ENCODE measurements around the gene GPM6B. TPM values are rescaled to one million over a fixed set of nuclear protein-coding genes. Genes with fewer than 3 reads are reported as not detected.

Gene GPM6B
- total RNA-seq, 2 experiments from 2014 or later, result not detected

DNA sequence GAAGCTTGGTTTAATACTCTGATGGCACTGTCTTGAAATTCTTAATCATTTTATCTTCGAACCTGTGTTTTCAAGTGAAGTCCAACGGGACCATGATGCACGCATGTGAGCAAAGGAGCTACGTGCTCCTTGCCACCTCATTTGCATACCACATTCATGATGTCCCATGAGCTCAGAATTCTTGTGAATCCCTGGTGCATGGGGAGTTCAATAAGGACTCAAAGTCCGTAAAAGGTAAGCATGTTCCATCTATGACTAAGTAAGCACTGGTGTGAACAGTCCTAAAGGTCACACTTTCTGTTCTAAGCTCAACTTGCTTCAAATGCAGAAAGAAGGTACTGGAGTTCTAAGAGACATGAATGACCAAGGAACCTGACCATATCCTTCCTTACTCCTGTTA is 13.1 kb upstream of the GPM6B start:
- Histone ChIP-seq H3K9me2 (ENCODE audit: insufficient read depth, low read length) (no peaks in the 10 kb centered on the region), H3K27ac (ENCODE audit: low read depth, low read length, poor library complexity, severe bottlenecking) (no peak overlapping the region), H3K4me1 (ENCODE audit: insufficient read depth, low read length, poor library complexity, severe bottlenecking) (no peaks in the 10 kb centered on the region), H2AFZ (ENCODE audit: low read length) (no peak overlapping the region), H3K4me2 (ENCODE audit: low read length) (no peak overlapping the region), H3K36me3 (ENCODE audit: insufficient read depth, low read length) (no peaks in the 10 kb centered on the region), H4K20me1 (ENCODE audit: insufficient read depth, low read length) (no peaks in the 10 kb centered on the region), H3K9me3 (ENCODE audit: low read length) (no peaks in the 10 kb centered on the region), H3K79me2 (ENCODE audit: insufficient read depth, low read depth, low read length) (no peaks in the 10 kb centered on the region), H3K4me3 (ENCODE audit: low read depth, low read length, poor library complexity, severe bottlenecking) (no peak overlapping the region)
- ChIA-PET POLR2A (no interaction called here), CTCF (ENCODE audit: unreplicated experiment) (no interaction called here)
- BruUV-seq (replicated peaks), result no TSS peak
- no peak for TF ChIP-seq EZH2phosphoT487 (IDR thresholded peaks at IDR 0.05; ENCODE audit: borderline replicate concordance, low read depth, low read length)
- TF ChIP-seq, protein P1, sequence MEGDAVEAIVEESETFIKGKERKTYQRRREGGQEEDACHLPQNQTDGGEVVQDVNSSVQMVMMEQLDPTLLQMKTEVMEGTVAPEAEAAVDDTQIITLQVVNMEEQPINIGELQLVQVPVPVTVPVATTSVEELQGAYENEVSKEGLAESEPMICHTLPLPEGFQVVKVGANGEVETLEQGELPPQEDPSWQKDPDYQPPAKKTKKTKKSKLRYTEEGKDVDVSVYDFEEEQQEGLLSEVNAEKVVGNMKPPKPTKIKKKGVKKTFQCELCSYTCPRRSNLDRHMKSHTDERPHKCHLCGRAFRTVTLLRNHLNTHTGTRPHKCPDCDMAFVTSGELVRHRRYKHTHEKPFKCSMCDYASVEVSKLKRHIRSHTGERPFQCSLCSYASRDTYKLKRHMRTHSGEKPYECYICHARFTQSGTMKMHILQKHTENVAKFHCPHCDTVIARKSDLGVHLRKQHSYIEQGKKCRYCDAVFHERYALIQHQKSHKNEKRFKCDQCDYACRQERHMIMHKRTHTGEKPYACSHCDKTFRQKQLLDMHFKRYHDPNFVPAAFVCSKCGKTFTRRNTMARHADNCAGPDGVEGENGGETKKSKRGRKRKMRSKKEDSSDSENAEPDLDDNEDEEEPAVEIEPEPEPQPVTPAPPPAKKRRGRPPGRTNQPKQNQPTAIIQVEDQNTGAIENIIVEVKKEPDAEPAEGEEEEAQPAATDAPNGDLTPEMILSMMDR (conservative IDR thresholded peaks at IDR 0.05; ENCODE audit: low read length), result no peak
- DNase-seq (ENCODE audit: low spot score), result no peak
- intact Hi-C loops (cut with micrococcal nuclease; ENCODE audit: unreplicated experiment), result no loop called here

DNA sequence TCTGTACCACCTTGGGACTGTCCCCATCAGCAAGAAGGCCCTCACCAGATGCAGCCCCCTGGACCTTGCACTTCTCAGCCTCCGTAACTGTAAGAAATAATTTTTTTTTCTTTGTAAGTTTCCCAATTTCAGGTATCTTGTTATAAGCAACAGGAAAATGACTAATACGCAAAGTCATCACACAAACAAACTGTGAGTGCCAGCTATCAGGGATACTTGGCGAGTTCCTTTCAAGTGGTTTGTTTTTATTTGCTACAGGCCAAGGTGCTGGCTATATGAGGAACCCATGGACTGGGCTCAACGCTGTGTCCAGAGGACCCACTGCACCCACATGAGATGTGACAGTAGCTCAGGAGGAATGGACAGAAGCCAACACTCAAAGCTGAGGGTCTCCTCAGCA is 11.5 kb upstream of the GPM6B start:
- no peaks in the 10 kb centered on the region for H3K79me2 ChIP-seq (ENCODE audit: insufficient read depth, low read depth, low read length)
- ChIA-PET POLR2A (interaction anchor here (0.6 kb wide), 1 partner anchor 613 kb away, joined by 3 read pairs; no protein-coding TSS in a partner anchor), CTCF (ENCODE audit: unreplicated experiment) (no interaction called here)
- no peaks in the 10 kb centered on the region for H3K4me1 ChIP-seq (ENCODE audit: insufficient read depth, low read length, poor library complexity, severe bottlenecking)
- H3K27ac ChIP-seq (ENCODE audit: low read depth, low read length, poor library complexity, severe bottlenecking), result no peak overlapping the region
- H3K36me3 ChIP-seq (ENCODE audit: insufficient read depth, low read length), result no peaks in the 10 kb centered on the region
- no peak overlapping the region for H3K4me2 ChIP-seq (ENCODE audit: low read length)
- no peaks in the 10 kb centered on the region for H4K20me1 ChIP-seq (ENCODE audit: insufficient read depth, low read length)
- H3K4me3 ChIP-seq (ENCODE audit: low read depth, low read length, poor library complexity, severe bottlenecking), result no peak overlapping the region
- H2AFZ ChIP-seq (ENCODE audit: low read length), result no peak overlapping the region
- no peaks in the 10 kb centered on the region for H3K9me3 ChIP-seq (ENCODE audit: low read length)
- BruUV-seq (replicated peaks), result no TSS peak
- TF ChIP-seq, protein P1 (conservative IDR thresholded peaks at IDR 0.05; ENCODE audit: low read length), result no peak
- no peaks in the 10 kb centered on the region for H3K9me2 ChIP-seq (ENCODE audit: insufficient read depth, low read length)
- DNase-seq (ENCODE audit: low spot score), result no peak
- intact Hi-C loops (cut with micrococcal nuclease; ENCODE audit: unreplicated experiment), result no loop called here

DNA sequence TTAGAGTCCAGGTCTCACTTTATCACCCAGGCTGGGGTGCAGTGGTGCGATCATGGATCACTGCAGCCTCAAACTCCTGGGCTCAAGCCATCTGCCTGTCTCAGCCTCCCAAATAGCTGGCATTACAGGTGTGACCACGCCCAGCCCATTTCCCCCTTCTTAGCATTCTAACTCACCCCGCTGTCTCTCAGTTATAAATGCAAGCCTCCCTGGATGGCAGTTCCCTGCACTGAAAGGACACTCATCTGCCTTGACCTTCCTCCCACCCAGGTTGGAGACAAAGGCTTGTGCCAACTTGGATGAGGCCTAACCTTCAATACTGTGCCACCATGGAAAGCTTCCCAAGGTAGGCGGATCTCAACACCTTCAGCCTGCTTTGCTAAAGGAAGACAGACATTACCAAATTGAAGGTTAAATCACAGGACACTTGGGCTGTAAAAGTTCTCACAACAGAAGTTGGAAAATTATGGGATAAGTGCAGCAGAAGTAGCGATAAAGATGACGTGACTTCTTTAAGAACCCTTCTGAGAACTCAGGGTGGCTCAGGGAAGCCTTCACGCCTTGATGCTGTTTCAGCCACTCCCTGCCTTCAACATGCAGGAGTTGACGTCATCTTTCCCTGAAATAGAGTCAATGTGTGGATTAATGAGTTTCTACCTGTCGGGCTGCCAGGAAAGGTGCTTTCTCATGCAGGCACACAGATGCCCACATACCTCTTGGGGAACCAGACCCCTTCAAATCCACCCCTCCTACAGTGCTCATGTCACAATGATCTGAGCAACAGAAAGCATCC is 10.6 kb upstream of the GPM6B start:
- ChIA-PET CTCF (ENCODE audit: unreplicated experiment) (no interaction called here), POLR2A (no interaction called here)
- no peaks in the 10 kb centered on the region for H3K79me2 ChIP-seq (ENCODE audit: insufficient read depth, low read depth, low read length)
- no peak overlapping the region for H2AFZ ChIP-seq (ENCODE audit: low read length)
- no peaks in the 10 kb centered on the region for H3K36me3 ChIP-seq (ENCODE audit: insufficient read depth, low read length)
- no peaks in the 10 kb centered on the region for H3K4me1 ChIP-seq (ENCODE audit: insufficient read depth, low read length, poor library complexity, severe bottlenecking)
- no peak for TF ChIP-seq EZH2phosphoT487 (IDR thresholded peaks at IDR 0.05; ENCODE audit: borderline replicate concordance, low read depth, low read length)
- TF ChIP-seq, protein P1 (conservative IDR thresholded peaks at IDR 0.05; ENCODE audit: low read length), result no peak
- H3K9me3 ChIP-seq (ENCODE audit: low read length), result no peaks in the 10 kb centered on the region
- H3K4me2 ChIP-seq (ENCODE audit: low read length), result no peak overlapping the region
- no TSS peak for BruUV-seq (replicated peaks)
- H3K9me2 ChIP-seq (ENCODE audit: insufficient read depth, low read length), result no peaks in the 10 kb centered on the region
- no peak overlapping the region for H3K27ac ChIP-seq (ENCODE audit: low read depth, low read length, poor library complexity, severe bottlenecking)
- H4K20me1 ChIP-seq (ENCODE audit: insufficient read depth, low read length), result no peaks in the 10 kb centered on the region
- DNase-seq (ENCODE audit: low spot score), result no peak
- intact Hi-C loops (cut with micrococcal nuclease; ENCODE audit: unreplicated experiment), result no loop called here
- no peak overlapping the region for H3K4me3 ChIP-seq (ENCODE audit: low read depth, low read length, poor library complexity, severe bottlenecking)
